ENCODE measurements around the gene SNU13.

GRCh38 chr22:41722496-41722895 lies 33.8 kb upstream of the SNU13 start:
- no peak for TF ChIP-seq CTCF (conservative IDR thresholded peaks at IDR 0.05; ENCODE audit: low read depth, low read length)
- TF ChIP-seq EZH2 (IDR thresholded peaks at IDR 0.05; ENCODE audit: borderline replicate concordance, low read depth, low read length, poor library complexity, severe bottlenecking): no peak
